ENCODE results near the gene ATPAF1.

ATPAF1 gene

GRCh38 chr1:46606255-46606965 lies 61.8 kb downstream of the ATPAF1 start:
- Mint-ChIP-seq H3K9me3 (no peaks in the 10 kb centered on the region), H3K27me3 (ENCODE audit: low read depth) (peaks cover 3% of the 10 kb centered on the region), H3K4me3 (peak overlapping the region; percentile 54 to 73 (median 70)), H3K4me1 (peaks cover 24% of the 10 kb centered on the region), H3K27ac (no peak overlapping the region), H3K36me3 (ENCODE audit: low read depth) (peaks cover 26% of the 10 kb centered on the region)
- no peak for TF ChIP-seq CTCF (IDR thresholded peaks at IDR 0.05; ENCODE audit: unreplicated experiment in 3 of 3)

GRCh38 chr1:46605232-46605631 lies 62.9 kb downstream of the ATPAF1 start:
- Mint-ChIP-seq H3K4me3 (peak overlapping the region; percentile 91 to 95 (median 94)), H3K36me3 (ENCODE audit: low read depth) (peaks cover 20% of the 10 kb centered on the region), H3K27ac (no peak overlapping the region), H3K9me3 (no peaks in the 10 kb centered on the region), H3K27me3 (ENCODE audit: low read depth) (peaks cover 1% of the 10 kb centered on the region), H3K4me1 (peaks cover 21% of the 10 kb centered on the region)
- TF ChIP-seq CTCF (IDR thresholded peaks at IDR 0.05; ENCODE audit: unreplicated experiment in 3 of 3): no peak

GRCh38 chr1:46603858-46604549 lies 64.2 kb downstream of the ATPAF1 start, which contains the start of gene MKNK1:
TSS of gene MKNK1 (minus strand) at chr1:46604268. CDS start at chr1:46583327, 20,941 bp downstream.
- Mint-ChIP-seq H3K4me3 (peak within 1 kb of the TSS; percentile 91 to 95 (median 94)), H3K4me1 (peaks cover 21% of the 10 kb centered on the region), H3K36me3 (ENCODE audit: low read depth) (peaks cover 10% of the 10 kb centered on the region), H3K27ac (peak within 1 kb of the TSS; percentile 59 to 89 (median 80)), H3K27me3 (ENCODE audit: low read depth) (no peaks in the 10 kb centered on the region), H3K9me3 (no peaks in the 10 kb centered on the region)
- peak; percentile 32 to 41 (median 40) for TF ChIP-seq CTCF (IDR thresholded peaks at IDR 0.05; ENCODE audit: unreplicated experiment in 3 of 3)

- Mint-ChIP-seq H3K4me1 (peaks cover 21% of the 10 kb centered on the region), H3K27ac (peak overlapping the region; percentile 59 to 89 (median 80)), H3K27me3 (ENCODE audit: low read depth) (no peaks in the 10 kb centered on the region), H3K4me3 (peak overlapping the region; percentile 91 to 95 (median 94)), H3K9me3 (no peaks in the 10 kb centered on the region), H3K36me3 (ENCODE audit: low read depth) (peaks cover 7% of the 10 kb centered on the region)
- no peak for TF ChIP-seq CTCF (IDR thresholded peaks at IDR 0.05; ENCODE audit: unreplicated experiment in 3 of 3)
Measured at GRCh38 chr1:46603481-46603857, 64.7 kb downstream of the ATPAF1 start.

- Mint-ChIP-seq H3K4me1 (peaks cover 21% of the 10 kb centered on the region), H3K27me3 (ENCODE audit: low read depth) (no peaks in the 10 kb centered on the region), H3K36me3 (ENCODE audit: low read depth) (peaks cover under 1% of the 10 kb centered on the region), H3K4me3 (peak overlapping the region; percentile 60 to 86 (median 83)), H3K9me3 (no peaks in the 10 kb centered on the region), H3K27ac (no peak overlapping the region)
- no peak for TF ChIP-seq CTCF (IDR thresholded peaks at IDR 0.05; ENCODE audit: unreplicated experiment in 3 of 3)
Measured at GRCh38 chr1:46601257-46602007, 66.7 kb downstream of the ATPAF1 start.
